ENCODE measurements around the gene SGSH.

Gene SGSH

GRCh38 chr17:80214878-80215210 is 5.3 kb downstream of the SGSH start:
- no peak for TF ChIP-seq CTCF (conservative IDR thresholded peaks at IDR 0.05; ENCODE audit: low read length)
- no peak for DNase-seq (ENCODE audit: low read depth)
- no peak overlapping the region for H3K4me3 ChIP-seq (ENCODE audit: low read length)

- no peak overlapping the region for H3K4me3 ChIP-seq (ENCODE audit: low read length)
- no peak for TF ChIP-seq CTCF (conservative IDR thresholded peaks at IDR 0.05; ENCODE audit: low read length)
- DNase-seq (ENCODE audit: low read depth), result no peak
Observed at GRCh38 chr17:80214012-80214877, 5.9 kb downstream of the SGSH start.

- no peak for DNase-seq (ENCODE audit: low read depth)
- no peak overlapping the region for H3K4me3 ChIP-seq (ENCODE audit: low read length)
- no peak for TF ChIP-seq CTCF (conservative IDR thresholded peaks at IDR 0.05; ENCODE audit: low read length)
Observed at GRCh38 chr17:80213643-80213975, 6.5 kb downstream of the SGSH start.

GRCh38 chr17:80212962-80213642 is 7.0 kb downstream of the SGSH start:
- DNase-seq (ENCODE audit: low read depth), result no peak
- TF ChIP-seq CTCF (conservative IDR thresholded peaks at IDR 0.05; ENCODE audit: low read length), result no peak
- H3K4me3 ChIP-seq (ENCODE audit: low read length), result no peak overlapping the region

- no peak for DNase-seq (ENCODE audit: low read depth)
- no peak for TF ChIP-seq CTCF (conservative IDR thresholded peaks at IDR 0.05; ENCODE audit: low read length)
- H3K4me3 ChIP-seq (ENCODE audit: low read length), result no peak overlapping the region
Observed at GRCh38 chr17:80212511-80212910, 7.6 kb downstream of the SGSH start.

- no peak for TF ChIP-seq CTCF (conservative IDR thresholded peaks at IDR 0.05; ENCODE audit: low read length)
- no peak for DNase-seq (ENCODE audit: low read depth)
- H3K4me3 ChIP-seq (ENCODE audit: low read length), result no peak overlapping the region
Observed at GRCh38 chr17:80212109-80212508, 8.0 kb downstream of the SGSH start.

Data from AG10803 (cell line).